H54 (cell line): ENCODE data around the gene CD180.
"Not testable (repeated sequence)": the region's sequence is repeated elsewhere in the genome, so short reads cannot be mapped to it uniquely, and the experiment has no call there.

Experiments
- DNase-seq: peaks from one replicate; pipeline ENCODE4 v3.0.0; 2011; ENCODE audit warnings: low spot score, mixed read lengths; ENCODE audit not compliant: insufficient read length
- FAIRE-seq: peaks from 3 replicates; lab custom pipeline; 2011; peaks lifted over from hg19 to GRCh38; lab: Jason Lieb, UNC
- POLR2A ChIP-seq: IDR thresholded peaks from 2 replicates; pipeline ENCODE4 v1.6.1; 2011; ENCODE audit warnings: low read depth, mild to moderate bottlenecking, low read length

The CD180 gene

GRCh38 chr5:67189079-67189354 lies 7.6 kb downstream of the CD180 start:
- TF ChIP-seq POLR2A, result no peak
- no peak for FAIRE-seq
- DNase-seq, result no peak

DNA sequence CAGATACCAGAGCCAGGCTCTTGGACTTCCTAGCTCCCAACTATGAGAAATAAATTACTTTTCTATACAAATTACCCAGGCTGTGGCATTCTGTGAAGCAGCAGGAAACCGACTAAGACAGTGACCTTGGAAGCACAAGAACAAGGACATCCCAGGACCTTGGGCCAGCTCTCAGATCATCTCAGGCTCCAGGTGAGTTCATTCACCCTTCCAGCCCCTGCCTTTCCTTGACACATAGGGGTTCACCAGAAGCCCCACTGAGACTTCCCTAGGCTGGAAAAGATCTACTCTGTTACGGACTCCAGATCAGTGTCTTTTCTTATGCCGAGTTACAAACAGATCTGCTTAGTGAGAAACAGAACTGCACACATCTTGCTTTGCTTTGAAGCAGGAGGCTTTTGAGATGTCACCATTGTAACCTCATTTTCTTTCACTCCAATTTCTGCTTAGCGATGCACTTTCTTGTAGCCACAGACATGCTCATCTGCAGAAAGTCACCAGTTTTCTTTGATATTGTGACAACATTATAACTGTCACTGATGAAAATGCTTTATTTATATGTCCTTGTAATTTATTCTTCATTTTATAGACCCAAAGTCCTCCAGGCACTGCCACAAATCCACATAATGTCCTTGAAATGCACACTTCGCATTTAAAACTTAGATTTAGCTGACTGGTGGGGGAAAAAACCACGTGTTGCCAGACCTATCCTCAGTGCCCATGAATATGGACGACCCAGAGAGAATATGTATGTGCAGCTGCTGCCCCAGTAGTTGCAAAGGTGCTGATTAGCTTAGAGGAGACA lies 8.1 kb downstream of the CD180 start:
- DNase-seq (no peak), FAIRE-seq (no peak)
- no peak for TF ChIP-seq POLR2A

GRCh38 chr5:67187006-67187715 lies 9.4 kb downstream of the CD180 start:
- TF ChIP-seq POLR2A, result no peak
- FAIRE-seq (no peak), DNase-seq (no peak)

GRCh38 chr5:67183859-67184258 lies 12.7 kb downstream of the CD180 start:
- TF ChIP-seq POLR2A, result no peak
- FAIRE-seq (no peak), DNase-seq (no peak)

- DNase-seq (peak; percentile 46), FAIRE-seq (peak; percentile 93)
- no peak for TF ChIP-seq POLR2A
These were observed 14.3 kb downstream of the CD180 start for GRCh38 chr5:67182301-67182790.

- no peak for TF ChIP-seq POLR2A
- DNase-seq, result no peak
These were observed 14.9 kb downstream of the CD180 start for GRCh38 chr5:67181648-67182221.

GRCh38 chr5:67179697-67180361 lies 16.8 kb downstream of the CD180 start:
- DNase-seq, result no peak
- TF ChIP-seq POLR2A, result no peak
- no peak for FAIRE-seq

More at GRCh38 chr5:67181648-67182221, 14.9 kb downstream of the CD180 start:
- FAIRE-seq, result no peak

- TF ChIP-seq POLR2A, result no peak
- DNase-seq (no peak), FAIRE-seq (no peak)
These were observed 17.6 kb downstream of the CD180 start for GRCh38 chr5:67178966-67179365.

- FAIRE-seq, result no peak
- DNase-seq, result no peak
- TF ChIP-seq POLR2A, result no peak
These were observed 18.5 kb downstream of the CD180 start for GRCh38 chr5:67178085-67178484.

- TF ChIP-seq POLR2A, result no peak
- FAIRE-seq (no peak), DNase-seq (no peak)
These were observed 19.7 kb downstream of the CD180 start for GRCh38 chr5:67176936-67177335.

DNA sequence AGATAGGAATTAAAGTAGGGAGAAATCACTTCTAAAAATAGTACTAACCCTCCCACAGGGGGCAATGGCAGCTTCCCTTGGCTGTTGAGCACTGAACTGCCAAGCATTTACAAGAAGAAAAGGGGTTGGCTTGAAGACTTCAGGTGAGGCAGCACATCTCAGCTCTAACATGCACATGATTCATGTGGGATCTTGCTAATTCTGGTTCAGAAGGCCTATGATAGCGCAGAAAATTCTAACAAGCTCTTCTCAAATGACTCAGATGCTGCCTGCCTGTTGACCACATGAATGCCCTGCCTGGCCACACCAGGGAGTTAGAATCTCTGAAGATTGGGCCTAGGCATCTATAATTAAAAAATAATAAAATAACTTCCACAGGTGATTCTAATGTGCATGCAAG lies 22.6 kb downstream of the CD180 start:
- no peak for TF ChIP-seq POLR2A
- DNase-seq, result no peak
- FAIRE-seq, result no peak

DNA sequence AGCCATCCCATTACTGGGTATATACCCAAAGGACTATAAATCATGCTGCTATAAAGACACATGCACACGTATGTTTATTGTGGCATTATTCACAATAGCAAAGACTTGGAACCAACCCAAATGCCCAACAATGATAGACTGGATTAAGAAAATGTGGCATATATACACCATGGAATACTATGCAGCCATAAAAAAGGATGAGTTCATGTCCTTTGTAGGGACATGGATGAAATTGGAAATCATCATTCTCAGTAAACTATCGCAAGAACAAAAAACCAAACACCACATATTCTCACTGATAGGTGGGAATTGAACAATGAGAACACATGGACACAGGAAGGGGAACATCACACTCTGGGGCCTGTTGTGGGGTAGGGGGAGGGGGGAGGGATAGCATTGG lies 23.2 kb downstream of the CD180 start:
- not testable (repeated sequence) for DNase-seq, FAIRE-seq

- TF ChIP-seq POLR2A, result no peak
- no peak for DNase-seq
- FAIRE-seq, result no peak
These were observed 25.8 kb downstream of the CD180 start for GRCh38 chr5:67170767-67171166.

DNA sequence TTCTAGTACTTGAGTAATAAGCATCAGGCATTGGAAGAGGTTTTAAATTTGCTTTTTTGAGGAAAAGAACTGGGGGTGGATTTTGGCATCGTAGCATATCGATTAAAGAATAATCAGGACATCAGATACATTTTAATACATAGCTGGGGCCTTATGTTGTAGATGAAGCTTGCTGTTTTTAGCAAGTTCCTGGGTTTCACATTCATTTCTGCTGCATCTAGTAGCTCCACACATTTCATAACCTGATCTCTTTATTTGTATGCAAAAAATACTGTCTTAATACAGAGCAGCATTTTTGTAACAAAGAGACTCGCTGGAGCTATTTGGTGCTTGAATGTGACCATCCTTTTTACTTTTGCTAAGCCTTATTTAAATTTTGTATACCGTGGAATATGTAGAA lies 28.5 kb downstream of the CD180 start:
- DNase-seq, result no peak
- FAIRE-seq, result no peak
- no peak for TF ChIP-seq POLR2A
